Urinary bladder (tissue), 4 donors: ENCODE data around the gene FSTL1. TPM values are rescaled to one million over a fixed set of nuclear protein-coding genes. Genes with fewer than 3 reads are reported as not detected.

Experiments used
- DNase-seq: peaks from one replicate; pipeline ENCODE4 v3.0.0-alpha.2; 2015; ENCODE audit errors: extremely low spot score
- H3K27ac ChIP-seq: one replicate; pipeline ENCODE4 v1.5.1; 2013; ENCODE audit warnings: low read depth, mild to moderate bottlenecking, moderate library complexity
- H3K36me3 ChIP-seq: one replicate; pipeline ENCODE4 v1.6.1; 2013; ENCODE audit warnings: mild to moderate bottlenecking, moderate library complexity; ENCODE audit not compliant: insufficient read depth
- H3K4me1 ChIP-seq: one replicate; pipeline ENCODE4 v1.6.1; 2013; ENCODE audit warnings: mild to moderate bottlenecking, moderate library complexity; ENCODE audit not compliant: insufficient read depth
- H3K4me3 ChIP-seq: one replicate; pipeline ENCODE4 v1.5.1; 2013; ENCODE audit warnings: low read depth, low read length
- WGBS: extraction: QIAGEN DNeasy Blood & Tissue Kit; methylation state at CpG from one replicate; pipeline ENCODE4 v1.1.7; 2013; 5-methylcytosine and 5-hydroxymethylcytosine counted together
- polyA plus RNA-seq: library from polyadenylated mRNA; stranded (reverse); fragments of 200-250 nt; gene quantifications from one replicate; pipeline ENCODE4 v1.2.3, GENCODE V29; 2013
- total RNA-seq: library from RNA; depleted of rRNA; stranded (reverse); fragments of >200 nt; gene quantifications from one replicate; pipeline ENCODE4 v1.2.3, GENCODE V29; 2014
- donor health status: healthy with polysubstance abuse.
- donor health status: healthy.

The FSTL1 gene
- total and polyA plus RNA-seq, 2 donors = 445 to 1,313 TPM

GRCh38 chr3:120457827-120458226 lies 7.0 kb upstream of the FSTL1 start:
- DNase-seq = no peak
- no peak overlapping the region for H3K27ac ChIP-seq
- H3K36me3 ChIP-seq = no peaks in the 10 kb centered on the region
- H3K4me3 ChIP-seq = no peak overlapping the region
- H3K4me1 ChIP-seq = no peaks in the 10 kb centered on the region

GRCh38 chr3:120454076-120454689 lies 3.4 kb upstream of the FSTL1 start:
- no peaks in the 10 kb centered on the region for H3K36me3 ChIP-seq
- no peak overlapping the region for H3K4me3 ChIP-seq
- WGBS = 84% methylated on average over 1 of the region's 1 CpG
- no peak overlapping the region for H3K27ac ChIP-seq
- DNase-seq = no peak
- peaks cover 2% of the 10 kb centered on the region for H3K4me1 ChIP-seq

- H3K27ac ChIP-seq = no peak overlapping the region
Observed at GRCh38 chr3:120452816-120453215, 2.0 kb upstream of the FSTL1 start.

GRCh38 chr3:120451806-120452205 lies 1.0 kb upstream of the FSTL1 start:
- Histone ChIP-seq H3K4me3 (no peak overlapping the region), H3K36me3 (no peaks in the 10 kb centered on the region)
- 89% methylated on average over 6 of the region's 6 CpGs for WGBS

More at GRCh38 chr3:120452816-120453215, 2.0 kb upstream of the FSTL1 start:
- H3K36me3 ChIP-seq = no peaks in the 10 kb centered on the region
- 90% methylated on average over 4 of the region's 4 CpGs for WGBS
- no peak overlapping the region for H3K4me3 ChIP-seq
- DNase-seq = no peak
- H3K4me1 ChIP-seq = peaks cover 2% of the 10 kb centered on the region

GRCh38 chr3:120451272-120451761 lies 525 bp upstream of the FSTL1 start:
- Histone ChIP-seq H3K36me3 (no peaks in the 10 kb centered on the region), H3K4me1 (peaks cover 2% of the 10 kb centered on the region), H3K27ac (peak overlapping the region; percentile 95), H3K4me3 (peak overlapping the region; percentile 97)
- WGBS = 9% methylated on average over 35 of the region's 35 CpGs
- DNase-seq = no peak

More at GRCh38 chr3:120451806-120452205, 1.0 kb upstream of the FSTL1 start:
- H3K4me1 ChIP-seq = peaks cover 2% of the 10 kb centered on the region
- H3K27ac ChIP-seq = peak overlapping the region; percentile 13
- DNase-seq = no peak

GRCh38 chr3:120449701-120450599 lies 842 bp downstream of the FSTL1 start:
- H3K27ac ChIP-seq = peak overlapping the region; percentile 95
- no peaks in the 10 kb centered on the region for H3K36me3 ChIP-seq
- H3K4me1 ChIP-seq = peaks cover 2% of the 10 kb centered on the region
- no peak for DNase-seq
- 1% methylated on average over 32 of the region's 32 CpGs for WGBS
- H3K4me3 ChIP-seq = peak overlapping the region; percentile 97

- peak overlapping the region; percentile 33 for H3K4me3 ChIP-seq
- no peaks in the 10 kb centered on the region for H3K36me3 ChIP-seq
- no peak for DNase-seq
- WGBS = 35% methylated on average over 6 of the region's 6 CpGs
- no peak overlapping the region for H3K27ac ChIP-seq
- H3K4me1 ChIP-seq = peaks cover 2% of the 10 kb centered on the region
Observed at GRCh38 chr3:120449251-120449650, 1.5 kb downstream of the FSTL1 start.

- H3K4me1 ChIP-seq = peaks cover 2% of the 10 kb centered on the region
Observed at GRCh38 chr3:120448756-120449155, 2.0 kb downstream of the FSTL1 start.

GRCh38 chr3:120446891-120447668 lies 3.7 kb downstream of the FSTL1 start:
- peaks cover 2% of the 10 kb centered on the region for H3K4me1 ChIP-seq
- 94% methylated on average over 1 of the region's 1 CpG for WGBS
- H3K4me3 ChIP-seq = no peak overlapping the region
- no peak overlapping the region for H3K27ac ChIP-seq
- H3K36me3 ChIP-seq = no peaks in the 10 kb centered on the region
- DNase-seq = no peak

More at GRCh38 chr3:120448756-120449155, 2.0 kb downstream of the FSTL1 start:
- Histone ChIP-seq H3K27ac (no peak overlapping the region), H3K36me3 (no peaks in the 10 kb centered on the region), H3K4me3 (no peak overlapping the region)
- no peak for DNase-seq
- 39% methylated on average over 2 of the region's 2 CpGs for WGBS

GRCh38 chr3:120445654-120446053 lies 5.1 kb downstream of the FSTL1 start:
- no peak overlapping the region for H3K27ac ChIP-seq
- 53% methylated on average over 5 of the region's 5 CpGs for WGBS

GRCh38 chr3:120443626-120444123 lies 7.1 kb downstream of the FSTL1 start:
- no peak for DNase-seq
- Histone ChIP-seq H3K27ac (no peak overlapping the region), H3K36me3 (no peaks in the 10 kb centered on the region), H3K4me3 (no peak overlapping the region), H3K4me1 (no peaks in the 10 kb centered on the region)
- WGBS = 15% methylated on average over 1 of the region's 1 CpG

More at GRCh38 chr3:120445654-120446053, 5.1 kb downstream of the FSTL1 start:
- H3K36me3 ChIP-seq = no peaks in the 10 kb centered on the region
- no peak for DNase-seq
- H3K4me1 ChIP-seq = peaks cover under 1% of the 10 kb centered on the region
- no peak overlapping the region for H3K4me3 ChIP-seq

GRCh38 chr3:120442975-120443517 lies 7.7 kb downstream of the FSTL1 start:
- Histone ChIP-seq H3K36me3 (no peaks in the 10 kb centered on the region), H3K4me1 (no peaks in the 10 kb centered on the region), H3K4me3 (no peak overlapping the region), H3K27ac (no peak overlapping the region)
- 29% methylated on average over 1 of the region's 2 CpGs for WGBS
- DNase-seq = no peak

GRCh38 chr3:120441776-120442175 lies 9.0 kb downstream of the FSTL1 start:
- H3K27ac ChIP-seq = no peak overlapping the region

More at GRCh38 chr3:120441776-120442175, 9.0 kb downstream of the FSTL1 start:
- H3K4me3 ChIP-seq = no peak overlapping the region
- no peaks in the 10 kb centered on the region for H3K4me1 ChIP-seq
- DNase-seq = no peak
- H3K36me3 ChIP-seq = no peaks in the 10 kb centered on the region
- WGBS = 67% methylated on average over 4 of the region's 4 CpGs
